Stimulated activated naive CD4-positive, alpha-beta T cell treated with Interleukin-2 at 50 U/mL for 16 hours (primary cell): Measurements from ENCODE around the gene ABCF3.

ENCODE experiments used
- DNase-seq: peaks from one replicate; lab custom pipeline; 2025; lab: John Stamatoyannopoulos, UW

ABCF3 gene

GRCh38 chr3:184168363-184169120 is 17.5 kb upstream of the ABCF3 start:
- no peak for DNase-seq

- no peak for DNase-seq
These were observed 15.8 kb upstream of the ABCF3 start for GRCh38 chr3:184169896-184170875.

GRCh38 chr3:184171562-184171961 is 14.4 kb upstream of the ABCF3 start:
- DNase-seq, result no peak

- DNase-seq, result no peak
These were observed 13.2 kb upstream of the ABCF3 start for GRCh38 chr3:184172681-184173373.

- DNase-seq, result no peak
These were observed 12.7 kb upstream of the ABCF3 start for GRCh38 chr3:184173374-184173722.

- DNase-seq, result no peak
These were observed 11.7 kb upstream of the ABCF3 start for GRCh38 chr3:184174284-184174645.

GRCh38 chr3:184174646-184175492 is 11.1 kb upstream of the ABCF3 start, which contains the start of gene AP2M1:
AP2M1 (plus strand) TSS chr3:184174855; CDS start chr3:184176994, 2,139 bp downstream.
- peak; percentile 97 for DNase-seq

GRCh38 chr3:184175506-184175905 is 10.5 kb upstream of the ABCF3 start:
- no peak for DNase-seq

GRCh38 chr3:184175981-184176376 is 10.0 kb upstream of the ABCF3 start:
- no peak for DNase-seq

GRCh38 chr3:184176377-184177330 is 9.3 kb upstream of the ABCF3 start:
- DNase-seq, result no peak

- DNase-seq, result no peak
These were observed 8.7 kb upstream of the ABCF3 start for GRCh38 chr3:184177331-184177731.

GRCh38 chr3:184177767-184178306 is 8.2 kb upstream of the ABCF3 start:
- no peak for DNase-seq

GRCh38 chr3:184178521-184179138 is 7.4 kb upstream of the ABCF3 start:
- DNase-seq, result no peak

GRCh38 chr3:184180165-184180564 is 5.8 kb upstream of the ABCF3 start:
- DNase-seq, result no peak

GRCh38 chr3:184181596-184181995 is 4.4 kb upstream of the ABCF3 start:
- no peak for DNase-seq

- no peak for DNase-seq
These were observed 2.3 kb upstream of the ABCF3 start for GRCh38 chr3:184183679-184184078.

- no peak for DNase-seq
These were observed 1.3 kb upstream of the ABCF3 start for GRCh38 chr3:184184546-184185230.

GRCh38 chr3:184185461-184186183 is 377 bp upstream of the ABCF3 start:
- peak; percentile 99 for DNase-seq

GRCh38 chr3:184186902-184187207 is 856 bp downstream of the ABCF3 start:
- DNase-seq, result no peak
